OCI-LY3 (cell line): ENCODE data around the gene TMEM202.
"Not testable (repeated sequence)": the region's sequence is repeated elsewhere in the genome, so short reads cannot be mapped to it uniquely, and the experiment has no call there.

Experiments
- H2AFZ ChIP-seq: fragments of 200-600, 300-600 bp; shearing (Covaris generic); 2 replicates; pipeline ENCODE4 v1.6.0; 2014; ENCODE audit warnings: antibody characterized with exemption, low read depth, low read length
- H3K27ac ChIP-seq: fragments of 200-600, 300-600 bp; sonication (generic); 2 replicates; pipeline ENCODE4 v1.5.1; 2014; ENCODE audit warnings: mild to moderate bottlenecking, low read length, moderate library complexity, mixed read lengths
- H3K27me3 ChIP-seq: fragments of 200-600, 300-600 bp; sonication (generic); 2 replicates; pipeline ENCODE4 v1.6.1; 2014; ENCODE audit warnings: low read depth, low read length, mixed read lengths
- H3K36me3 ChIP-seq: fragments of 200-600, 300-600 bp; sonication (generic); replicated peaks from 2 replicates; pipeline ENCODE3; 2014; ENCODE audit warnings: low read depth, low read length, mixed read lengths
- H3K4me1 ChIP-seq: fragments of 300-600, 200-600 bp; sonication (generic); 2 replicates; pipeline ENCODE4 v1.6.1; 2014; ENCODE audit warnings: low read length, mixed read lengths
- H3K4me2 ChIP-seq: fragments of 200-600, 300-600 bp; sonication (generic); 2 replicates; pipeline ENCODE4 v1.6.1; 2014; ENCODE audit warnings: low read length, mixed read lengths
- H3K4me3 ChIP-seq: fragments of 300-600, 200-600 bp; sonication (generic); 2 replicates; pipeline ENCODE4 v1.5.1; 2014; ENCODE audit warnings: antibody characterized with exemption, mild to moderate bottlenecking, low read length, moderate library complexity
- H3K79me2 ChIP-seq: fragments of 300-600, 200-600 bp; shearing (Covaris generic); 2 replicates; pipeline ENCODE4 v1.6.1; 2014; ENCODE audit warnings: mild to moderate bottlenecking, low read length, mixed read lengths
- H3K9ac ChIP-seq: fragments of 300-600, 200-600 bp; shearing (Covaris generic); 2 replicates; pipeline ENCODE4 v1.6.0; 2014; ENCODE audit warnings: mild to moderate bottlenecking, low read length, moderate library complexity
- H3K9me3 ChIP-seq: fragments of 200-600, 300-600 bp; shearing (Covaris generic); 2 replicates; pipeline ENCODE4 v1.6.1; 2014; ENCODE audit warnings: low read length, mixed read lengths; ENCODE audit not compliant: insufficient read depth
- H4K20me1 ChIP-seq: fragments of 200-600, 300-600 bp; sonication (generic); 2 replicates; pipeline ENCODE4 v1.6.1; 2016; ENCODE audit warnings: low read length, mixed read lengths; ENCODE audit not compliant: insufficient read depth
- EZH2phosphoT487 ChIP-seq: fragments of 200-600 bp; shearing (Covaris generic); IDR thresholded peaks from 2 replicates; pipeline ENCODE4 v1.6.1; 2018; ENCODE audit warnings: antibody characterized with exemption, mixed run types, low read depth
- TF ChIP-seq, protein P1 (sequence below): fragments of 200-600, 300-600 bp; sonication (generic); IDR thresholded peaks from 2 replicates; pipeline ENCODE4 v1.5.1; 2014; ENCODE audit warnings: antibody characterized with exemption, low read length, low read depth

The TMEM202 gene

DNA sequence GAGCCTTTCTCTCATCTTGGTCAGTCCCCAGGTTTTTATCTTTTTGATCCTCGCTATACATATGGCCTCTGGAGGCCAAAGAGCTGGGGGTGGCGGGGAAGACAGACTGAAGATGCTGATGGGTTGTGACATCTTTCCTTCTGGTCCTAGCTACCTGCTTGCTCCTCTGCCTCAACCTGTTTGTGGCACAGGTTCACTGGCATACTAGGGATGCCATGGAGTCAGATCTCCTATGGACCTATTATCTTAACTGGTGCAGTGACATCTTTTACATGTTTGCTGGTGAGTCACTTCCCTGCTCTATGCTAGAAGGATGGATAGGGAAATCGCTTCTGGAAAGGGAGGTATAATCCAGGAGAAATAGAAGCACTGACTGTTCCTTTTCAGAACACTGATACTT is 8.8 kb downstream of the TMEM202 start:
- no peaks in the 10 kb centered on the region for H3K9me3 ChIP-seq
- H3K36me3 ChIP-seq: no peaks in the 10 kb centered on the region
- H4K20me1 ChIP-seq: no peaks in the 10 kb centered on the region
- H3K4me3 ChIP-seq: no peak overlapping the region
- no peaks in the 10 kb centered on the region for H3K4me1 ChIP-seq
- TF ChIP-seq, protein P1, sequence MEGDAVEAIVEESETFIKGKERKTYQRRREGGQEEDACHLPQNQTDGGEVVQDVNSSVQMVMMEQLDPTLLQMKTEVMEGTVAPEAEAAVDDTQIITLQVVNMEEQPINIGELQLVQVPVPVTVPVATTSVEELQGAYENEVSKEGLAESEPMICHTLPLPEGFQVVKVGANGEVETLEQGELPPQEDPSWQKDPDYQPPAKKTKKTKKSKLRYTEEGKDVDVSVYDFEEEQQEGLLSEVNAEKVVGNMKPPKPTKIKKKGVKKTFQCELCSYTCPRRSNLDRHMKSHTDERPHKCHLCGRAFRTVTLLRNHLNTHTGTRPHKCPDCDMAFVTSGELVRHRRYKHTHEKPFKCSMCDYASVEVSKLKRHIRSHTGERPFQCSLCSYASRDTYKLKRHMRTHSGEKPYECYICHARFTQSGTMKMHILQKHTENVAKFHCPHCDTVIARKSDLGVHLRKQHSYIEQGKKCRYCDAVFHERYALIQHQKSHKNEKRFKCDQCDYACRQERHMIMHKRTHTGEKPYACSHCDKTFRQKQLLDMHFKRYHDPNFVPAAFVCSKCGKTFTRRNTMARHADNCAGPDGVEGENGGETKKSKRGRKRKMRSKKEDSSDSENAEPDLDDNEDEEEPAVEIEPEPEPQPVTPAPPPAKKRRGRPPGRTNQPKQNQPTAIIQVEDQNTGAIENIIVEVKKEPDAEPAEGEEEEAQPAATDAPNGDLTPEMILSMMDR: no peak
- no peak for TF ChIP-seq EZH2phosphoT487
- peaks cover 65% of the 10 kb centered on the region for H3K27me3 ChIP-seq
- no peak overlapping the region for H2AFZ ChIP-seq
- H3K27ac ChIP-seq: no peak overlapping the region
- H3K4me2 ChIP-seq: no peak overlapping the region
- no peak overlapping the region for H3K9ac ChIP-seq
- H3K79me2 ChIP-seq: no peaks in the 10 kb centered on the region

DNA sequence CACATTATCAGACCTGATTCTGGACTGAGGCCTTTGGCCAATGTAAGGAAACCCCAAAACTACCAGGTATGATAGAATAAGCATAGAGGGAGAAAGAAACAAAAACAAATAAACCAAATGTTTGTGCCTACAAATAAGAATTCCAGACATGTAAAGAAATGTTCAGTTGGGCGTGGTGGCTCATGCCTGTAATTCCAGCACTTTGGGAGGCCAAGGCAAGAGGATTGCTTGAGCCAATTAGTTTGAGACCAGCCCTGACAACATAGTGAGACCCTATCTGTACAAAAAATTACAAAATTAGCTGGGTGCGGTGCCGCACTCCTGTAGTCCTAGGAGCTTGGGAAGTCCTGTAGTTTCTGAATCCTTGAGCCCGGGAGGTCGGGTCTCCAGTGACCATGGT is 13.0 kb downstream of the TMEM202 start:
- Histone ChIP-seq H2AFZ (no peak overlapping the region), H4K20me1 (no peaks in the 10 kb centered on the region), H3K36me3 (no peaks in the 10 kb centered on the region), H3K27ac (no peak overlapping the region), H3K79me2 (no peaks in the 10 kb centered on the region), H3K4me3 (no peak overlapping the region), H3K4me1 (no peaks in the 10 kb centered on the region), H3K9ac (no peak overlapping the region), H3K4me2 (no peak overlapping the region), H3K9me3 (no peaks in the 10 kb centered on the region), H3K27me3 (peaks cover 44% of the 10 kb centered on the region)
- TF ChIP-seq EZH2phosphoT487: no peak
- TF ChIP-seq, protein P1: no peak

DNA sequence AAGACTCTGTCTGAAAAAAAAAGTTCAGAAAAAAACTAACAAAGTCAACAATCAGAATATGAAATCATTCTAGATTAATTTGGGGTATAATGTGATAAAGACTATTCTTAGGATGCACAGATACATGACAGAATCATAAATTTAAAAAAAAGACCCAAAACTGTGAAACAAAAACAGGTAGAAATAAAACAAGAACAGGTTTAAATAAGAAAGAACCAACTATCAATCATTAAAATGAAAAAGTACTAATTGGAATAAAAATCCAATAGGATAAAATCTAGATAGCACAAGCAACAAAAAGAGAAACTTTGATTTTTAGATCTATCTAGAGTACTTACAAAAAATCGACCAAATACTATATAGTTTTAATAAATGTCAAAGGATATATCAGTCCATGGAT is 13.4 kb downstream of the TMEM202 start:
- Histone ChIP-seq H3K9me3 (no peaks in the 10 kb centered on the region), H3K79me2 (no peaks in the 10 kb centered on the region), H4K20me1 (no peaks in the 10 kb centered on the region), H3K4me3 (no peak overlapping the region), H2AFZ (no peak overlapping the region), H3K27me3 (peaks cover 40% of the 10 kb centered on the region), H3K4me1 (no peaks in the 10 kb centered on the region), H3K4me2 (no peak overlapping the region), H3K36me3 (no peaks in the 10 kb centered on the region), H3K27ac (no peak overlapping the region), H3K9ac (no peak overlapping the region)
- TF ChIP-seq EZH2phosphoT487: no peak
- TF ChIP-seq, protein P1: no peak

DNA sequence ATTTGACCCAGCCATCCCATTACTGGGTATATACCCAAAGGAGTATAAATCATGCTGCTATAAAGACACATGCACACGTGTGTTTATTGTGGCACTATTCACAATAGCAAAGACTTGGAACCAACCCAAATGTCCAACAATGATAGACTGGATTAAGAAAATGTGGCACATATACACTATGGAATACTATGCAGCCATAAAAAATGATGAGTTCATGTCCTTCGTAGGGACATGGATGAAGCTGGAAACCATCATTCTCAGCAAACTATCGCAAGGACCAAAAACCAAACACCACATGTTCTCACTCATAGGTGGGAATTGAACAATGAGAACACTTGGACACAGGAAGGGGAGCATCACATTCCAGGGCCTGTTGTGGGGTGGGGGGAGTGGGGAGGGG is 15.2 kb downstream of the TMEM202 start:
- H3K27me3 ChIP-seq: peaks cover 24% of the 10 kb centered on the region
- H3K27ac ChIP-seq, H3K4me3 ChIP-seq, H3K79me2 ChIP-seq, H4K20me1 ChIP-seq, H3K4me1 ChIP-seq, H3K9ac ChIP-seq, H3K36me3 ChIP-seq, H3K4me2 ChIP-seq, H3K9me3 ChIP-seq, H2AFZ ChIP-seq: not testable (repeated sequence)

DNA sequence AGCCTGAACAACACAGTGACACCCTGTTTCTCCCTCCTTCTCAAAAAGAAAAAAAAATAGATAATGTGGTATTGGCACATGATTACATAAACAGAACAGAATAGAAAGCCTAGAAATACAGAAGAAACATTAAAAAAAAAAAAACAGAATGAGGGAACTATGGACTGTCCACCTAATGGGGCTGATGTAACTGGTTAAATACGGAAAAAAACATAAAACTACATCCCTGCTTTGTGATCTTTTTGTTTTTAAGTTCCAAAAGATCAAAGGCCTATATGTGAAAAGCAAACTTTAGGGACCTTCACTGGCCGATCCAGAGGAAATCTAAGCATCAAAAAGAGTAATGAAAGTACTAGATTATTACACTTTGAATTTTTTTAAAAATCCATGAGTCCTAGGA is 17.2 kb downstream of the TMEM202 start:
- Histone ChIP-seq H3K79me2 (no peaks in the 10 kb centered on the region), H3K27ac (no peak overlapping the region), H3K36me3 (no peaks in the 10 kb centered on the region), H3K9ac (no peak overlapping the region), H3K9me3 (no peaks in the 10 kb centered on the region), H3K4me3 (no peak overlapping the region), H2AFZ (no peak overlapping the region), H3K27me3 (peaks cover 16% of the 10 kb centered on the region), H4K20me1 (no peaks in the 10 kb centered on the region), H3K4me2 (no peak overlapping the region), H3K4me1 (no peaks in the 10 kb centered on the region)
- TF ChIP-seq EZH2phosphoT487: no peak
- TF ChIP-seq, protein P1: no peak

DNA sequence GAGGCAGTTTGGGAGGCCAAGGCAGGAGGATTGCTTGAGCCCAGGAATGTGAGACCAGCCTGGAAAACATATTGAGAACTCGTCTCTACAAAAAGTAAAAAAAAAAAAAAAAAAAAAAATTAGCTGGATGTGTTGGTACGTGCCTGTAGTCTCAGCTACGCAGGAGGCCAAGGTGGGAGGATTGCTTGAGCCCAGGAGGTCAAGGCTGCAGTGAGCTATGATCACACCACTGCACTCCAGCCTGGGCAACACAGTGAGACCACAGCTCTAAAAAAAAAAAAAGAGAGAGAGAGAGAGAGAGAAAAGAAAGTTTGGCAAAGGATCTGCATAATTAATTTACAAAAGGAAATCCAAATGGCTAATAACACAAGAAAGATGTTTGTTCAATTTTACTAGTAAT is 21.7 kb downstream of the TMEM202 start:
- not testable (repeated sequence) for H3K36me3 ChIP-seq, H3K4me1 ChIP-seq, H4K20me1 ChIP-seq, H3K27ac ChIP-seq, H3K4me2 ChIP-seq, H3K79me2 ChIP-seq, H3K4me3 ChIP-seq, H3K9ac ChIP-seq, H2AFZ ChIP-seq, H3K9me3 ChIP-seq
- H3K27me3 ChIP-seq: peaks cover 14% of the 10 kb centered on the region
